ENCODE data around the gene AAK1. TPM values are rescaled to one million over a fixed set of nuclear protein-coding genes. Genes with fewer than 3 reads are reported as not detected.
A peak's percentile ranks its signal among the peaks of the same experiment; 100 is the strongest.

AAK1 gene
- total and polyA plus RNA-seq, 2 of the 13 experiments (the other 11 are each of a cell fraction or from before 2014, with no cell fraction given), result 9.8 to 10.3 TPM

GRCh38 chr2:69538872-69539548, 104.5 kb downstream of the AAK1 start (continued):
- TF ChIP-seq NFAT5 (CRISPR knock-in tag; IDR thresholded peaks at IDR 0.05) (no peak), ZNF431 (CRISPR knock-in tag; IDR thresholded peaks at IDR 0.05; ENCODE audit: borderline replicate concordance, low read depth) (0 out of 2 replicates have a peak, but pooled peaks have one; percentile 29), SIN3A (IDR thresholded peaks at IDR 0.05; ENCODE audit: borderline replicate concordance, low read depth, low read length) (no peak), CREM (IDR thresholded peaks at IDR 0.05) (peak; percentile 17; the same call in 1 of the 2 replicates), CREM (CRISPR knock-in tag; IDR thresholded peaks at IDR 0.05) (no peak), IKZF5 (CRISPR knock-in tag; IDR thresholded peaks at IDR 0.05) (peak; percentile 61), SAP130 (CRISPR knock-in tag; IDR thresholded peaks at IDR 0.05; ENCODE audit: low read depth) (peak; percentile 86), ZBTB21 (CRISPR knock-in tag; IDR thresholded peaks at IDR 0.05) (no peak), SNAPC5 (CRISPR knock-in tag; IDR thresholded peaks at IDR 0.05; ENCODE audit: borderline replicate concordance) (no peak), FOXK1 (CRISPR knock-in tag; IDR thresholded peaks at IDR 0.05; ENCODE audit: borderline replicate concordance, low read depth) (peak; percentile 63; the same call in 1 of the 2 replicates), HMGXB4 (CRISPR knock-in tag; IDR thresholded peaks at IDR 0.05; ENCODE audit: borderline replicate concordance in 1 of 2, low read depth in 1 of 2) (peak in 1 of 2 experiments; percentile 28; a peak in 1 of 4 replicates), LRRFIP1 (CRISPR knock-in tag; conservative IDR thresholded peaks at IDR 0.05) (no peak), MYPOP (CRISPR knock-in tag; IDR thresholded peaks at IDR 0.05) (peak; percentile 69; the same call in 1 of the 2 replicates), SPEN (CRISPR knock-in tag; IDR thresholded peaks at IDR 0.05; ENCODE audit: low read depth) (peak; percentile 43; the same call in 1 of the 2 replicates), ZMYM2 (CRISPR knock-in tag; IDR thresholded peaks at IDR 0.05) (peak; percentile 60; the same call in 1 of the 2 replicates), KDM1A (CRISPR knock-in tag; IDR thresholded peaks at IDR 0.05) (no peak)
